ENCODE measurements around the gene C15orf39.
"Not testable (repeated sequence)": the region's sequence is repeated elsewhere in the genome, so short reads cannot be mapped to it uniquely, and the experiment has no call there.

C15orf39 gene

DNA sequence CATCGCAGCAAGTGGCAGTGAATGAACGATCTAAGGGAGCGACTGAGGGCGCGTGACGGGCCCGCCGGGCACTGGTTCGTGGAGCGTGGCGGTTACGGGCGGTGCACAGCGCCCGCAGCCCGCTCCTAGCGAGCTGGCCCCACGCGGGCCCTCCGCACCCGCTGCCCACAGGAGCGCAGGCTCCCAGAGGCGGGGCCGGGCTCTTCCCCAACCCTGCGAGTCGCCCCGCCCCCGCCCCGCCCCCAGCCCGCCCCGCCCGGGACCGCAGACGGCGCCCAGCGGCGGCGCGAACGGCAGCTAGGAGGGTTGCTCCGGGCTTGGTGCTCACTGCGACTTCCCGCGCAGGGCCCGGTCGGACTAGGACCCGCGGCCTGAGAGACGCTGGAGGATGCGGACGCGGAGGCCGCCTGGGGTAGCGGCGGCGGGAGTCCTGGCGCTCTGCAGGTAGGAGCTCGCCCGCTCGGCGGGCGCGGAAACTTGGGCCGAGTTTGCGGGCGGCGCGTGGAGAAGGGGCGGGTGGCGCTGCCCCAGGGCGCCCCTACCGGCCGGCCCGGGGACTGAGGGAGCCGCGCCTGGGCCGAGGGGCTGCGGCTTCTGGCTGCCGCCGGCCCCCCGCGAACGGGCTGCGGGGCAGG lies at the start of gene C15orf39:
TSS of gene C15orf39 (plus strand) at position 267 of the 635 bp plus-strand sequence. CDS start 4,167 bp downstream, outside the sequence.
- DNase-seq: peak; percentile 56 to 85

DNA sequence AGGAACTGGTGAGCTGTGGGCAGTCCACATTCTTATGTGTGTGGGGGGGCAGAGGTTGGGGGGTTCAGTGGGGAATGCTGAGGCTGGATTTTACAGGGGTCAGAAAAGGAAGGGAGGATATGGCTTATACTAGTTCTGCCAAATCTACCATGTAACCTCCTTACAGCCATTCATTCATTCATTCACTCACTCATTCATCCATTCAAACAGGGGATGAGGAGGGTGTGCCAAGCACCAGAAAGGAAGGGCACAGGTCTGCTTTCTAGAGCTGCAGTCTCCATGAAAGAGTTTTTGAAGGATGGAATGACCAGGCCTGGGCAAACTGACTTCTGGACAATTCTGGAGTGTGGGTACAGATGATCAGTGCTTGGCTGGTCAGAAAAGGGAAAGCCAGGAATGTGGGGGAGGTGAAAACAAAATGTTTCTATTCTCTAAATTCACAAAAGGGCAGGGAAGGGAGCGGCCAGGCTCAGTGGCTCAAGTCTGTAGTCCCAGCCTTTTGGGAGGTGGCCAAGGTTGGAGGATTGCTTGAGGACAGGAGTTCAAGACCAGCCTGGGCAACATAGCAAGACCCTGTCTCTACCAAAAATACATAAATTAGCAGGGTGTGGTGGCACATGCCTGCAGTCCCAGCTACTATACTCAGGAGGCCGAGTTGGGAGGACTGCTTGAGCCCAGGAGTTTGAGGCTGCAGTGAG lies 49.2 kb upstream of the C15orf39 start:
- no peak for DNase-seq

DNA sequence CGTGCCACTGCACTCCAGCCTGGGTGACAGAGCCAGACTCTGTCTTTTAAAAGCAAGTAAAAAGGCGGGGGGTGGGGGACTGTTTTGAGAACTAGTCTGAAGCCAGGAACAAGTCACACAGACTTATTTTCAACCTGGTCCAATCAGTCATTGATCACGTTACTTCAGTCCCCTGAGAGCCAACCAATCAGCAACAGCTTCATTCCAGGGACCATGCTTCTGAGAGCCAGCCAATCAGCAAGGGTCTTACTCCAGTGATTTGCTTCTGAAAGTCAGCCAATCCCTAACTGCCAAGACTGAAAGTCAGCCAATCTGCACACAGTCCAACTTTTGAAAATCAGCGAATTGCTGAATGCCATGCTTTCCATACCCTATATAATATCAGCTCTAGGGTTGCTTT lies 48.6 kb upstream of the C15orf39 start:
- DNase-seq: peak in 1 of 2 donors; percentile 53

GRCh38 chr15:75153565-75154276 lies 48.0 kb upstream of the C15orf39 start:
- DNase-seq: peak in 1 of 2 donors; percentile 73

GRCh38 chr15:75154461-75155062 lies 47.1 kb upstream of the C15orf39 start:
- no peak for DNase-seq

GRCh38 chr15:75156326-75157215 lies 45.1 kb upstream of the C15orf39 start:
- DNase-seq: no peak

- no peak for DNase-seq
Measured at GRCh38 chr15:75158402-75158801, 43.3 kb upstream of the C15orf39 start.

DNA sequence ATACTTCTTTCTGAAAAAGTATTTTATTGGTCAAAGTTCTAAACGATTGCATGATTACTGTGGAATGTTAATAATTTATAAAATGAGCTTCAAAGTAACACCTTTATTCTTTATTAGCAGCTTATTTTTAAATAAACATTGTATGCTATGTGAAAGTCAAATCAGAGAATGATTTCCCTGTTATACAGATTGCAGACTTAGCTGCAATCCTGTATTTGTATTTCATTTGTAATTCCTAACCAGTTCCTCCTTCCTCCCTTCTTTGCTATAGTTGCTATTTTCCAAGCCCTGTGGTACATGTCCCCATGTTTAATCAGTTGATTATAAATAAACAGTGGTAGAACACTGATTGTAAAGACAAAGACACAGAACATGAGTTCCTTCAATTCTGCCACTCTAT lies 42.4 kb upstream of the C15orf39 start:
- DNase-seq: no peak

DNA sequence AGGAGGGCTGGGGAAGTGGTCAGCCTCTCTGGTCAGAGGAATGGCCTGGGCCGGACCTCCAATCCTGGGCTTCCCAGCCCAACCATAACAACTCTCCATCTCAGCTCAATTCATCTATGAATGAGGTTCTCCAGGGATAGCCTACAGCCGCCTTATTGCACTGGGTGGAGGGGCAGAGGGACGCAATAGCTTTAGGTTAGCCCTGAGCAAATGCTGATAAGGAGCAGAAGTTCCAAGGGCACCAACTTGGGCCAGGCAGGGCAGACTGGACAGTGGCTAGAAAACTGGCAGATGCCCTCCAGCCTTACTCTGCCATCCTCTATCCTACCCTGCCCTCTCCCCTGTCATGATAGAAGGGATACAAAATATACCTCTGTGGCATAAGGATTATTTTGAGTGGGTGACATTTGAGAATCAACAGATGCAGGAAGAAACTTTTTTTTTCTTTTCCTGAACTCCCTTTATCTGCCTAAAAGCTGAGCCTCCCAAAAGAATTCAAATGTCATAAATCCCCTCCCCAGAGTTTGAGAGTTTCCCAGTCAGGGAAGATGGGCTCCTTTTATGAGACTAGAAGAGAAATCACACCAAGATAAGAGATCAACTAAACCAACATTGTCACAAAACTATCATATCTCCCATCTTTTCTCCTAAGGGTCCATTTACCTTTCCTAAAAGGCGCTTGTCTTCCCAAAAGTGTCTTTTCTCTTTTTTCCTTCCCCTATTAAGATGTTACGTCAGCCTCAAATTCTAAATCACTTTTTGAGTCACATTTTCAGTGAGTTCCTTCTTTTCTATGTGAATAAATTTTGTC lies 40.4 kb upstream of the C15orf39 start:
- no peak for DNase-seq

DNA sequence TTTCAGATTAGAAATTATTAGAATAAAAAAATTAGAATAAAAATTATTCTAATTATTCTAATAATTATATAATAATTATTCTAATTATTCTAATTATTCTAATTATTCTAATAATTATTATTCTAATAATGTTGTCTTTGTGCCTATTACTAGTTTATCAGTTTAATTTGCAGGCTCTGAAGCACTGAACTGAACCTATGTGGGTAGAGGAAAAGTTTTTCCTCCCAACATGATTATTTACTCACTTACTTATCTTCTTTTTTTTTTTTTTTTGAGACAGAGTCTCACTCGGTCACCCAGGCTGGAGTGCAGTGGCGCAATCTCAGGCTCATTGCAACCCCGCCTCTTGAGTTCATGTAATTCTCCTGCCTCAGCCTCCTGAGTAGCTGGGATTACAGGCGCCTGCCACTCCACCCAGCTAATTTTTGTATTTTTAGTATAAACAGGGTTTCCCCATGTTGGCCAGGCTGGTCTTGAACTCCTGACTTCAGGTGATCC lies 39.7 kb upstream of the C15orf39 start:
- no peak for DNase-seq

DNA sequence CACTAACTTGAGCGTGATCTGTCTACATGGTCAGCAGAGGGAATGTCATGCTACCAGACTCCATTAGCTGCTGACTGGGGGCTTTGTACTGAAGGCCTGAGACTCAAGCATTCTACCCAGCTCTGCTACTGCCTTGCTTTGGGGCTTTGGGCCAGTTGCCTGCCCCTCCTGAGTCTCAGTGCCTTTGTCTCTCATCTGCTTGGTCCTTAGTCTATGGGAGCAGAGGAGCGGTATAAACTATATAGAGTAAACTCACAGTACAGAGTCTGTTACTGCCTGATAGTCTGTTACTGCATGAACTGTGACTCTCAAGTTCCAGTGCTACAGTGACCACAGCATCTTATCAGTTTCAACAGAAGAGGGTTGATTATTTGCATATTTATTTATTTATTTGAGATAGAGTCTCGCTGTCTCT lies 38.5 kb upstream of the C15orf39 start:
- no peak for DNase-seq

DNA sequence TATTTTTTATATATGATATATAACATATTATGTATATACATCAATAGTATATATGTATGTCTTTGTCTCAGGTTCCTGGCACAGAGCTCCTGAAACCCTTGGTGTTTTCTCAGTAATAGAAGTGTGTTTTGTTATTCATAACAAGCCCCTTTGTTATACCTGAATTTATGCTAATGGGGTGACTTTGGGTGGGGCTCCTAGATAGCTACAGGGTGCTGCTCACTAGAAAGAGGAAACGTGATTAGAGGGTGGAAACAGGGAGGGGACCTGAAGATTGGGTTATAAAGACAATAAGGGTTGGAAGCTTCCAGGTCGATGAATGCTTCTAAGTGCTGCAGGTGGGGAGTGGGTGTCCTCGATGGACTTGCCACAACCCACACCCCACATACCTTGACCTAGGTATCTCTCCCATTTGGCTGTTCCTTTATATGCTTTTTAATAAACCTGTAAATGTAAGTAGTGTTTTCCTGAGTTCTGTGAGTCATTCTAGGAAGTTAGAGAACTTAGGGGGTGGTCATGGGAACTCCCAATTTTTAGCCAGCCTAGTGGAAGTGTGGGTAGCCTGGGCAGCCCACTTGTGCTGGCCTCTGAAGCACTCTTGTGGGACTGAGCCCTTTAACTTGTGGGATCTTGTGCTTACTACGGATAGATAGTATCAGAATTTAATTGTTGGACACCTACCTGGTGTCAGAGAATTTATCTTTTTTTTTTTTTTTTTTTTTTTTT lies 36.9 kb upstream of the C15orf39 start:
- no peak for DNase-seq

- not testable (repeated sequence) for DNase-seq
Measured at GRCh38 chr15:75166489-75167063, 35.1 kb upstream of the C15orf39 start.

DNA sequence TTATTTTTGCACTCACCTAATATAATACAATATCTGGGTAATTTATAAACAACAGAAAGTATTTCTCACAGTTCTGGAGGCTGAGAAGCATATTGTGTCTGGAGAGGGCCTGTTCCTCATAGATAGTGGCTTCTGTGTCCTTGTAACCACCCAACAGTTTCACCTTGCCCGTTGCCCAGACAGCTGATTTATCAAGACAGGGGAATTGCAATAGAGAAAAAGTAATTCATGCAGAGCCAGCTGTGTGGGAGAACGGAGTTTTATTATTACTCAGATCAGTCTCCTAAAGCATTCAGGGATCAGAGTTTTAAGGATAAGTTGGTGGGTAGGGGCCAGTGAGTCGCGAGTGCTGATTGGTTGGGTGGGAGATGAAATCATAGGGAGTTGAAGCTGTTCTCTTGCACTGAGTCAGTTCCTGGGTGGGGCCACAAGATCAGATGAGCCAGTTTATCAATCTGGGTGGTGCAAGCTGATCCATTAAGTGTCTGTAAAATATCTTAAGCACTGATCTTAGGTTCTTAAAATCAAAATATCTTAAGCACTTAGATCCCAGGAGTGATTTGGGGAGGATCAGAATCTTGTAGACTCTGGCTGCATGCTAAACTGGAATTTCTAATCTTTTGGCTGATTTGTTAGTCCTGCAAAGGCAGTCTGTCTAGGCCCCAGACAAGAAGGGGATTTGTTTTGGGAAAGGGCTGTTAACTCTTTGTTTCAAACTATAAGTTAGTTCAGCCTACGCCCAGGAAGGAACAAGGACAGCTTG lies 33.9 kb upstream of the C15orf39 start:
- DNase-seq: no peak

- DNase-seq: no peak
Measured at GRCh38 chr15:75168374-75168773, 33.3 kb upstream of the C15orf39 start.

DNA sequence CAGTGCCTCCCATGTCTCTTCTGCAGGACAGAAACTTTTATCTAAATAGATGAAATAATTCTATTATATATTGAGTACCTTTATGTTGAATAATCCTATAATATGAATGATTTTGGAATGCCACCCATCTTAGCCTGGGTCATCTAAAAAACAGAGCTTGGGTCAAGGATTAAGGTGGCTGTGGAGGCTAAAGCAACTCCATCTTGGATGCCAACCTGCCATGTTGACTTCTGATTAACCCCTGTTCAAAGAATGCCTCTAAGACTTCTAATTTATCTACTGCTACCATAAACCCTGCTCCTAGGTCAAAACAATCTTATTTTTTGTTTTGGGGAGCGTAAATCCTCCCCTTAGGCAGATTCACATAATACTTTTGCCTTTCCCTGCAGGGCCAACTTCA lies 31.5 kb upstream of the C15orf39 start:
- DNase-seq: no peak

DNA sequence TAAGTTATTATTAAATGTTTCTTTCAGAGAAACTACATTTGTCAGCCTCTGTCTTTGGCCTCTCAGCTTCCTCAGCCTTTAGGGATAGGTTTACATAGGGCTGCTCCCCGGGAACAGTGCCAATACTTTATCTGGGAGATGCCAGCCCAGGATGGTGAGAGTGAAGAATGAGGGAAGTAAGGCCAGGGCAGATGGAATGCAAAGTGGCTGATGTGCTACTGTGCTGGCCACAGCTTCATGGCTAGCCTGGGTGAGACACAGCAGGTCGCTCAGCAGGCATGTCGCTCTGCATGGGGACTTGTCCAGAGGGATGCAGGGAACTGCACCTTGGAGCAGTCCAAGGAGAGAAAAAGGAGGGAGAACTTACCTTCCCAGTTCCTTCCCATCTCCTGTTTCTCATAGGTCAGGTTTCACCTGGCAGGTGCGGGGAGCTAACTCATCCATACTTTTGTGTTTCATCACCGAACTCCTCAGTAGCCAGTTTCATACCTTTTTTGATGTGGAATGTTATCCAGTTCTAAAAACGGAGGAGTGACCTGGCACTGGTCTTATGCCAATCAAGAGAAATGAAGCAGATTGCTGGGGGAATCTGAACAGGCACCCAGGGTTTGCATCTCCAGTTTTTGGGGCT lies 30.9 kb upstream of the C15orf39 start:
- no peak for DNase-seq

GRCh38 chr15:75171408-75171807 lies 30.3 kb upstream of the C15orf39 start:
- peak in 1 of 2 donors; percentile 88 for DNase-seq

GRCh38 chr15:75172284-75172820 lies 29.3 kb upstream of the C15orf39 start:
- no peak for DNase-seq
